OCI-LY1 (cell line): ENCODE results near the gene PRXL2A.

ENCODE experiments used
- H2AFZ ChIP-seq: fragments of 200-600 bp; sonication (generic), shearing (Covaris generic); 2 replicates; pipeline ENCODE4 v1.6.0; 2014; ENCODE audit warnings: antibody characterized with exemption, mild to moderate bottlenecking, low read length
- H3F3A ChIP-seq: fragments of 200-600 bp; sonication (generic), shearing (Covaris generic); 2 replicates; pipeline ENCODE4 v1.6.0; 2014; ENCODE audit warnings: mild to moderate bottlenecking, antibody characterized with exemption, low read length, moderate library complexity; ENCODE audit not compliant: insufficient read depth
- H3K27ac ChIP-seq: fragments of 200-600 bp; sonication (generic); 2 replicates; pipeline ENCODE4 v1.5.1; 2014; ENCODE audit warnings: low read length, mixed run types, mild to moderate bottlenecking, low read depth; ENCODE audit not compliant: poor library complexity, severe bottlenecking
- H3K27me3 ChIP-seq: fragments of 200-600 bp; sonication (generic); 2 replicates; pipeline ENCODE4 v1.6.0; 2014; ENCODE audit warnings: antibody characterized with exemption, mild to moderate bottlenecking, low read length, moderate library complexity; ENCODE audit not compliant: insufficient read depth
- H3K36me3 ChIP-seq: fragments of 200-600 bp; sonication (generic); 2 replicates; pipeline ENCODE4 v1.6.1; 2014; ENCODE audit warnings: mild to moderate bottlenecking, antibody characterized with exemption, low read length, moderate library complexity, mixed read lengths; ENCODE audit not compliant: insufficient read depth
- H3K4me1 ChIP-seq: fragments of 200-600 bp; sonication (generic); 2 replicates; pipeline ENCODE4 v1.5.1; 2014; ENCODE audit warnings: mild to moderate bottlenecking, low read length, moderate library complexity; ENCODE audit not compliant: insufficient read depth, severe bottlenecking
- H3K4me2 ChIP-seq: fragments of 200-600 bp; sonication (generic), shearing (Covaris generic); 2 replicates; pipeline ENCODE4 v1.6.1; 2014; ENCODE audit warnings: low read length
- H3K4me3 ChIP-seq: fragments of 200-600 bp; sonication (generic); 2 replicates; pipeline ENCODE4 v1.5.1; 2014; ENCODE audit warnings: low read length, low read depth, mild to moderate bottlenecking, mixed read lengths; ENCODE audit not compliant: poor library complexity, severe bottlenecking
- H3K79me2 ChIP-seq: fragments of 200-600 bp; shearing (Covaris generic); 2 replicates; pipeline ENCODE4 v1.6.1; 2016; ENCODE audit warnings: mixed run types, low read length, mixed read lengths; ENCODE audit not compliant: insufficient read depth
- H3K9ac ChIP-seq: fragments of 200-600 bp; sonication (generic), shearing (Covaris generic); 2 replicates; pipeline ENCODE4 v1.6.1; 2014; ENCODE audit warnings: mild to moderate bottlenecking, low read length, mixed read lengths
- H3K9me2 ChIP-seq: fragments of 200-600 bp; sonication (generic), shearing (Covaris generic); 2 replicates; pipeline ENCODE4 v1.6.1; 2014; ENCODE audit warnings: low read depth, mild to moderate bottlenecking, low read length, mixed read lengths
- H3K9me3 ChIP-seq: fragments of 200-600 bp; shearing (Covaris generic); 2 replicates; pipeline ENCODE4 v1.6.1; 2014; ENCODE audit warnings: low read length, mixed read lengths
- H4K20me1 ChIP-seq: fragments of 200-600 bp; sonication (generic), shearing (Covaris generic); 2 replicates; pipeline ENCODE4 v1.6.0; 2016; ENCODE audit warnings: mild to moderate bottlenecking, low read length; ENCODE audit not compliant: insufficient read depth
- EZH2 ChIP-seq: fragments of 200-600 bp; sonication (generic), shearing (Covaris generic); IDR thresholded peaks from 2 replicates; pipeline ENCODE4 v1.8.0; 2017; ENCODE audit warnings: borderline replicate concordance, mixed run types, mild to moderate bottlenecking, antibody characterized with exemption, low read length, moderate library complexity, mixed read lengths
- TF ChIP-seq, protein P1 (sequence below): fragments of 200-600 bp; sonication (generic), shearing (Covaris generic); IDR thresholded peaks from 2 replicates; pipeline ENCODE4 v1.5.1; 2017; ENCODE audit warnings: mild to moderate bottlenecking, antibody characterized with exemption, low read length, moderate library complexity, mixed read lengths

Gene PRXL2A

GRCh38 chr10:80373502-80373901 lies 34.8 kb upstream of the PRXL2A start:
- H3F3A ChIP-seq, result no peaks in the 10 kb centered on the region
- TF ChIP-seq, protein P1, sequence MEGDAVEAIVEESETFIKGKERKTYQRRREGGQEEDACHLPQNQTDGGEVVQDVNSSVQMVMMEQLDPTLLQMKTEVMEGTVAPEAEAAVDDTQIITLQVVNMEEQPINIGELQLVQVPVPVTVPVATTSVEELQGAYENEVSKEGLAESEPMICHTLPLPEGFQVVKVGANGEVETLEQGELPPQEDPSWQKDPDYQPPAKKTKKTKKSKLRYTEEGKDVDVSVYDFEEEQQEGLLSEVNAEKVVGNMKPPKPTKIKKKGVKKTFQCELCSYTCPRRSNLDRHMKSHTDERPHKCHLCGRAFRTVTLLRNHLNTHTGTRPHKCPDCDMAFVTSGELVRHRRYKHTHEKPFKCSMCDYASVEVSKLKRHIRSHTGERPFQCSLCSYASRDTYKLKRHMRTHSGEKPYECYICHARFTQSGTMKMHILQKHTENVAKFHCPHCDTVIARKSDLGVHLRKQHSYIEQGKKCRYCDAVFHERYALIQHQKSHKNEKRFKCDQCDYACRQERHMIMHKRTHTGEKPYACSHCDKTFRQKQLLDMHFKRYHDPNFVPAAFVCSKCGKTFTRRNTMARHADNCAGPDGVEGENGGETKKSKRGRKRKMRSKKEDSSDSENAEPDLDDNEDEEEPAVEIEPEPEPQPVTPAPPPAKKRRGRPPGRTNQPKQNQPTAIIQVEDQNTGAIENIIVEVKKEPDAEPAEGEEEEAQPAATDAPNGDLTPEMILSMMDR, result no peak
- no peak for TF ChIP-seq EZH2
- H3K79me2 ChIP-seq, result no peaks in the 10 kb centered on the region
- H2AFZ ChIP-seq, result no peak overlapping the region
- H3K9ac ChIP-seq, result no peak overlapping the region
- H3K27me3 ChIP-seq, result no peaks in the 10 kb centered on the region; the same call in 1 of the 2 replicates
- no peaks in the 10 kb centered on the region for H3K9me3 ChIP-seq
- no peaks in the 10 kb centered on the region for H4K20me1 ChIP-seq
- no peaks in the 10 kb centered on the region for H3K9me2 ChIP-seq
- no peaks in the 10 kb centered on the region for H3K4me1 ChIP-seq
- no peak overlapping the region for H3K4me3 ChIP-seq
- H3K36me3 ChIP-seq, result no peaks in the 10 kb centered on the region
- no peak overlapping the region for H3K4me2 ChIP-seq
- H3K27ac ChIP-seq, result no peak overlapping the region

- Histone ChIP-seq H3K36me3 (no peaks in the 10 kb centered on the region), H3K27me3 (no peaks in the 10 kb centered on the region; the same call in 1 of the 2 replicates), H4K20me1 (no peaks in the 10 kb centered on the region), H3K9ac (no peak overlapping the region), H3K27ac (no peak overlapping the region), H3K4me1 (no peaks in the 10 kb centered on the region), H3K4me3 (no peak overlapping the region), H2AFZ (no peak overlapping the region), H3K9me2 (no peaks in the 10 kb centered on the region), H3K79me2 (no peaks in the 10 kb centered on the region), H3K9me3 (no peaks in the 10 kb centered on the region), H3F3A (no peaks in the 10 kb centered on the region), H3K4me2 (no peak overlapping the region)
- TF ChIP-seq, protein P1, result no peak
- no peak for TF ChIP-seq EZH2
These were observed 28.6 kb upstream of the PRXL2A start for GRCh38 chr10:80379701-80380100.

GRCh38 chr10:80380185-80380584 lies 28.2 kb upstream of the PRXL2A start:
- H3K9ac ChIP-seq, result no peak overlapping the region
- H3K9me2 ChIP-seq, result no peaks in the 10 kb centered on the region
- no peak for TF ChIP-seq EZH2
- TF ChIP-seq, protein P1, result no peak
- H3K36me3 ChIP-seq, result no peaks in the 10 kb centered on the region
- H3K4me2 ChIP-seq, result no peak overlapping the region
- no peaks in the 10 kb centered on the region for H4K20me1 ChIP-seq
- no peaks in the 10 kb centered on the region; the same call in 1 of the 2 replicates for H3K27me3 ChIP-seq
- H3K4me3 ChIP-seq, result no peak overlapping the region
- no peaks in the 10 kb centered on the region for H3K4me1 ChIP-seq
- no peaks in the 10 kb centered on the region for H3K9me3 ChIP-seq
- no peak overlapping the region for H2AFZ ChIP-seq
- no peaks in the 10 kb centered on the region for H3K79me2 ChIP-seq
- H3F3A ChIP-seq, result no peaks in the 10 kb centered on the region
- no peak overlapping the region for H3K27ac ChIP-seq
